ENCODE measurements around the gene C14orf119.

C14orf119 gene

GRCh38 chr14:23054000-23054811 is 41.1 kb upstream of the C14orf119 start:
- H3K27me3 ChIP-seq (ENCODE audit: control insufficient read depth in 5 of 5, insufficient read depth in 4 of 5, low read length in 5 of 5): no peaks in the 10 kb centered on the region

GRCh38 chr14:23055147-23055550 is 40.2 kb upstream of the C14orf119 start:
- Histone ChIP-seq H3K4me1 (ENCODE audit: control insufficient read depth in 5 of 5, insufficient read depth in 5 of 5, low read length in 5 of 5) (peaks cover 0 to 25% (median 19%) of the 10 kb centered on the region in 5 donors), H3K4me3 (ENCODE audit: low read depth in 1 of 5, low read length in 5 of 5) (no peak overlapping the region), H3K9ac (ENCODE audit: low read length in 5 of 5) (no peak overlapping the region), H3K9me3 (ENCODE audit: control insufficient read depth in 5 of 5, low read length in 5 of 5) (no peaks in the 10 kb centered on the region), H3K27ac (ENCODE audit: low read depth, low read length) (no peak overlapping the region), H3K36me3 (ENCODE audit: control insufficient read depth in 5 of 5, insufficient read depth in 5 of 5, low read length in 5 of 5) (peaks cover 0 to 17% (median 13%) of the 10 kb centered on the region in 5 donors), H3K27me3 (ENCODE audit: control insufficient read depth in 5 of 5, insufficient read depth in 4 of 5, low read length in 5 of 5) (no peaks in the 10 kb centered on the region)

More at GRCh38 chr14:23054000-23054811, 41.1 kb upstream of the C14orf119 start:
- H3K9ac ChIP-seq (ENCODE audit: low read length in 5 of 5): no peak overlapping the region
- no peak overlapping the region for H3K4me3 ChIP-seq (ENCODE audit: low read depth in 1 of 5, low read length in 5 of 5)
- H3K27ac ChIP-seq (ENCODE audit: low read depth, low read length): no peak overlapping the region
- no peaks in the 10 kb centered on the region for H3K9me3 ChIP-seq (ENCODE audit: control insufficient read depth in 5 of 5, low read length in 5 of 5)
- peaks cover 0 to 25% (median 19%) of the 10 kb centered on the region in 5 donors for H3K4me1 ChIP-seq (ENCODE audit: control insufficient read depth in 5 of 5, insufficient read depth in 5 of 5, low read length in 5 of 5)
- H3K36me3 ChIP-seq (ENCODE audit: control insufficient read depth in 5 of 5, insufficient read depth in 5 of 5, low read length in 5 of 5): peaks cover 0 to 8% (median 7%) of the 10 kb centered on the region in 5 donors

- peaks cover 0 to 22% (median 18%) of the 10 kb centered on the region in 5 donors for H3K36me3 ChIP-seq (ENCODE audit: control insufficient read depth in 5 of 5, insufficient read depth in 5 of 5, low read length in 5 of 5)
- no peaks in the 10 kb centered on the region for H3K9me3 ChIP-seq (ENCODE audit: control insufficient read depth in 5 of 5, low read length in 5 of 5)
- H3K27me3 ChIP-seq (ENCODE audit: control insufficient read depth in 5 of 5, insufficient read depth in 4 of 5, low read length in 5 of 5): no peaks in the 10 kb centered on the region
- H3K27ac ChIP-seq (ENCODE audit: low read depth, low read length): no peak overlapping the region
- peaks cover 0 to 25% (median 19%) of the 10 kb centered on the region in 5 donors for H3K4me1 ChIP-seq (ENCODE audit: control insufficient read depth in 5 of 5, insufficient read depth in 5 of 5, low read length in 5 of 5)
- H3K4me3 ChIP-seq (ENCODE audit: low read depth in 1 of 5, low read length in 5 of 5): no peak overlapping the region
- H3K9ac ChIP-seq (ENCODE audit: low read length in 5 of 5): no peak overlapping the region
These were observed 39.6 kb upstream of the C14orf119 start for GRCh38 chr14:23055621-23056144.

DNA sequence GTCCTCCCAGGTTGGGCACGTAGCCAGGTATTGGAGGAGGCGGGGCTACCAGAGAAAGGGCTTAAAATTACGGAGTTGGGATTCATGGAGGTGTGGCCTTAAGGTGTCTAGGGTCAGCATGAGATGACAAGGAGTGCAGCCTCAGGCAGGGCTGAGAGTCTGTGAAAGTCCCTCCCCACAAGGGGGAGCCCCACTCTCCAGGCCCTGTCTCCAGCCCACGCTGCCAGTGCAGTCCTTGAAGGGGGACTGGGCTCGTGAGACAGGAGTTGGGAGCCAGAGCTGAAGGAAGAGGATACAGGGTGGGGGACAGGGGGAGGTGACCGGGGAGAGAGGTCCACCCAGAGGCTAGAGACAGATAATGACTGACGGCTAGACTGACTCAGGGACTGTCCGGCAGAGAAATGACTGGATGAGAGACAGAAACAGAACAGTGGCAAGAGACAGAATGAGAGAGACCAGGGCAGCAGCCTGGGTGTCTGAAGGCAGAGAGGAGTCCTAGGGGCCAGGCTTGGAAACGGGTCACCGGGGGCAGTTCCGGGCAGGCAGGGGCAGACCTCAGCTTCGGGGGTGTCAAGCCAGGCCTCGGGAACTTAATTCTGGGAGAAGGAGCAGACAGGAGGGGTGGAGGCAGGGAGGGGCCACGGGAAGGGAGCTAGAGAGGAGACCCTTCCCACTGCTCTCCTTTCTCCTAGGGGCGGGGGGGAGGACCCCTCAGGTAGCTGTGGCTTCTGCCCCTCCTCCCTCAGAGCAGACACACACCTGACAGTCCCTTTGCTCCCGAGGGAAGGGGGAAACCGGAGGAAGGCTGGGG is 39.0 kb upstream of the C14orf119 start:
- no peak overlapping the region for H3K27ac ChIP-seq (ENCODE audit: low read depth, low read length)
- H3K36me3 ChIP-seq (ENCODE audit: control insufficient read depth in 5 of 5, insufficient read depth in 5 of 5, low read length in 5 of 5): peaks cover 0 to 28% (median 24%) of the 10 kb centered on the region in 5 donors
- H3K4me1 ChIP-seq (ENCODE audit: control insufficient read depth in 5 of 5, insufficient read depth in 5 of 5, low read length in 5 of 5): peaks cover 0 to 25% (median 19%) of the 10 kb centered on the region in 5 donors
- no peaks in the 10 kb centered on the region for H3K27me3 ChIP-seq (ENCODE audit: control insufficient read depth in 5 of 5, insufficient read depth in 4 of 5, low read length in 5 of 5)
- H3K4me3 ChIP-seq (ENCODE audit: low read depth in 1 of 5, low read length in 5 of 5): peak overlapping the region in 4 of 5 donors; percentile 50 to 78 (median 68)
- H3K9me3 ChIP-seq (ENCODE audit: control insufficient read depth in 5 of 5, low read length in 5 of 5): no peaks in the 10 kb centered on the region
- H3K9ac ChIP-seq (ENCODE audit: low read length in 5 of 5): peak overlapping the region in 3 of 5 donors; percentile 55 to 65 (median 56)

- Histone ChIP-seq H3K36me3 (ENCODE audit: control insufficient read depth in 5 of 5, insufficient read depth in 5 of 5, low read length in 5 of 5) (peaks cover 0 to 32% (median 28%) of the 10 kb centered on the region in 5 donors), H3K27ac (ENCODE audit: low read depth, low read length) (no peak within 1 kb of the TSS)
These were observed 38.1 kb upstream of the C14orf119 start, which contains the start of gene CDH24 for GRCh38 chr14:23056956-23057756. TSS of gene CDH24 (minus strand) at chr14:23057520. CDS start at chr14:23055733, 1,787 bp downstream.

GRCh38 chr14:23057757-23058653 is 37.3 kb upstream of the C14orf119 start:
- H3K4me1 ChIP-seq (ENCODE audit: control insufficient read depth in 5 of 5, insufficient read depth in 5 of 5, low read length in 5 of 5): peaks cover 0 to 33% (median 25%) of the 10 kb centered on the region in 5 donors
- H3K27me3 ChIP-seq (ENCODE audit: control insufficient read depth in 5 of 5, insufficient read depth in 4 of 5, low read length in 5 of 5): no peaks in the 10 kb centered on the region
- no peaks in the 10 kb centered on the region for H3K9me3 ChIP-seq (ENCODE audit: control insufficient read depth in 5 of 5, low read length in 5 of 5)
- no peak overlapping the region for H3K27ac ChIP-seq (ENCODE audit: low read depth, low read length)
- H3K4me3 ChIP-seq (ENCODE audit: low read depth in 1 of 5, low read length in 5 of 5): peak overlapping the region in 4 of 5 donors; percentile 67 to 78 (median 68)
- H3K36me3 ChIP-seq (ENCODE audit: control insufficient read depth in 5 of 5, insufficient read depth in 5 of 5, low read length in 5 of 5): peaks cover 7 to 40% (median 37%) of the 10 kb centered on the region in 5 donors
- peak overlapping the region in 3 of 5 donors; percentile 60 to 72 (median 62) for H3K9ac ChIP-seq (ENCODE audit: low read length in 5 of 5)

More at GRCh38 chr14:23056956-23057756, 38.1 kb upstream of the C14orf119 start, which contains the start of gene CDH24:
- H3K27me3 ChIP-seq (ENCODE audit: control insufficient read depth in 5 of 5, insufficient read depth in 4 of 5, low read length in 5 of 5): no peaks in the 10 kb centered on the region
- peak within 1 kb of the TSS; percentile 50 to 78 (median 68) for H3K4me3 ChIP-seq (ENCODE audit: low read depth in 1 of 5, low read length in 5 of 5)
- no peaks in the 10 kb centered on the region for H3K9me3 ChIP-seq (ENCODE audit: control insufficient read depth in 5 of 5, low read length in 5 of 5)
- peaks cover 0 to 29% (median 23%) of the 10 kb centered on the region in 5 donors for H3K4me1 ChIP-seq (ENCODE audit: control insufficient read depth in 5 of 5, insufficient read depth in 5 of 5, low read length in 5 of 5)
- peak within 1 kb of the TSS in 4 of 5 donors; percentile 12 to 72 (median 64) for H3K9ac ChIP-seq (ENCODE audit: low read length in 5 of 5)

DNA sequence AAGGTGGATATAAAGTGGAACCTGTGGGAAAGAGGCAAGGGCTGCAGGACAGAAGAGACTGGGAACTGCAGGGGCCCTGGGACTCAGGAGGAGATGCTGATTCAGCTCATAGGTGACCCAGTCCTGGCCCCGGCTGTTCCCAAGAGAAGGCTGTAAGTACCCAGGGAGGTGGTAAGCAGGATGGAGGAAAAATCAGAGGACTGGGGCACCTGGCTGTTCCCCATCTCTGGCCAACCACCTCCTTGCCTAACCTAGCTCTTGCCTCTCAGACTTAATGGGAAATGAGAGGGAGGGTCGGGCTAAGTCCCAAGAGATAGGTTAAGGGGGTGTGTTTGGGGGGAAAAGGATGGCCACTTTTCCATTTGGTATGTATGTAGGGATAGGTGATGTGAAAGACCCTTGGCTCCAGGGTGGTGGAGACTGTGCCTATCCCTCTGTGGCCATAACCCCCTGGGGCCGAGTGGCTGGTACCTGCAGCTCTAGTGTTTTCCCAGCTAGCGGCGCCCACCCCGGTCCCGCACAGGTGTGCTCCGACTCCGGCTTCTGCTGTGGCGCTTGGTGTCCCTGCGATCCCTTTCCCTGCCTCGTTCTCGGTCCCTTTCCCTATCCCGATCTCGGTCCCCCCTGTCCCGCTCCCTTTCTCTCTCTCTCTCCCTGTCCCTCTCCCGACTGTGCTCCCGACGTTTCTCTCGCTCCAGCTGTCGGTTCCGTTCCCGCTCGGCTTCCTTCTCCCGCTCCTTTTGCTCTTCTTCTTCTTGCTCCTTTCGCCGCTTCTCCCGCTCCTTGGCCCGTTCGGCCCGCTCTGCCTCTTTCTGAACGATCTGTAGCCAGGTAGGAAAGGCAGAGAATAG is 36.4 kb upstream of the C14orf119 start:
- Histone ChIP-seq H3K27ac (ENCODE audit: low read depth, low read length) (no peak overlapping the region), H3K9ac (ENCODE audit: low read length in 5 of 5) (no peak overlapping the region), H3K9me3 (ENCODE audit: control insufficient read depth in 5 of 5, low read length in 5 of 5) (no peaks in the 10 kb centered on the region), H3K36me3 (ENCODE audit: control insufficient read depth in 5 of 5, insufficient read depth in 5 of 5, low read length in 5 of 5) (peaks cover 14 to 49% (median 45%) of the 10 kb centered on the region in 5 donors), H3K4me3 (ENCODE audit: low read depth in 1 of 5, low read length in 5 of 5) (no peak overlapping the region), H3K4me1 (ENCODE audit: control insufficient read depth in 5 of 5, insufficient read depth in 5 of 5, low read length in 5 of 5) (peaks cover 0 to 33% (median 25%) of the 10 kb centered on the region in 5 donors), H3K27me3 (ENCODE audit: control insufficient read depth in 5 of 5, insufficient read depth in 4 of 5, low read length in 5 of 5) (no peaks in the 10 kb centered on the region)
